Spleen (tissue), 7 donors: ENCODE results near the gene NENF.

Experiments used
- CTCF ChIP-seq, 11 experiments: fragments of 200-600 bp in 7 of 11; fragments of 450-650 bp in 4 of 11; sonication (generic) in 4 of 11; IDR thresholded peaks in 8 of 11; conservative IDR thresholded peaks in 3 of 11; 1 replicate in 7 of 11; 2 replicates in 4 of 11; pipeline versions ENCODE4 v1.4.0 to v1.8.0; 2016 to 2021; ENCODE audit warnings: antibody characterized with exemption in 11 of 11, inconsistent platforms in 4 of 11, mild to moderate bottlenecking in 1 of 11
- POLR2A ChIP-seq, 3 donors: fragments of 450-650 bp; IDR thresholded peaks; one replicate each; pipeline ENCODE4 v1.5.1; 2017; ENCODE audit warnings: antibody characterized with exemption in 3 of 3, mild to moderate bottlenecking in 1 of 3
- POLR2AphosphoS5 ChIP-seq, 3 donors: sonication (generic); formaldehyde crosslinking; IDR thresholded peaks; one replicate each; pipeline ENCODE4 v1.5.1; 2017; ENCODE audit warnings: antibody characterized with exemption in 3 of 3
- donor health status: DM: no; HTN: no; CAD: no; lungs with moderate emphysema.
- donor health status: DM: no; HTN: no; CAD: no.
- donor health status: DM: no; HTN: no; CAD: no.

- no peak for TF ChIP-seq POLR2A (IDR thresholded peaks at IDR 0.05)
- no peak for TF ChIP-seq CTCF (IDR thresholded peaks at IDR 0.05 in 8 of 11, conservative IDR thresholded peaks at IDR 0.05 in 3 of 11)
- no peak for TF ChIP-seq POLR2AphosphoS5 (IDR thresholded peaks at IDR 0.05)
Observed at GRCh38 chr1:212412374-212412773, 20.3 kb upstream of the NENF start.
